ENCODE measurements around the gene SORCS2.

Gene SORCS2

GRCh38 chr4:7191546-7192251 is 639 bp upstream of the SORCS2 start:
- Histone ChIP-seq H3K4me2 (ENCODE audit: low read length) (no peak overlapping the region), H3K4me1 (ENCODE audit: control insufficient read depth, low read length) (no peaks in the 10 kb centered on the region)

GRCh38 chr4:7193030-7193958 is 956 bp downstream of the SORCS2 start:
- Histone ChIP-seq H3K36me3 (ENCODE audit: control insufficient read depth, low read length) (no peaks in the 10 kb centered on the region), H4K20me1 (ENCODE audit: control insufficient read depth, insufficient read depth, low read depth, low read length) (no peaks in the 10 kb centered on the region), H3K27ac (ENCODE audit: low read depth, low read length) (no peak overlapping the region), H3F3A (ENCODE audit: control insufficient read depth, insufficient read depth) (no peaks in the 10 kb centered on the region), H3K4me2 (ENCODE audit: low read length) (no peak overlapping the region), H3K4me3 (ENCODE audit: low read length) (no peak overlapping the region), H3K9me3 (ENCODE audit: control insufficient read depth, insufficient read depth, low read length) (no peaks in the 10 kb centered on the region), H3K27me3 (ENCODE audit: control insufficient read depth, low read length) (peaks cover 10% of the 10 kb centered on the region; the same call in 1 of the 2 replicates), H3K9me2 (replicated peaks; ENCODE audit: control insufficient read depth, low read length) (no peaks in the 10 kb centered on the region), H3K79me2 (ENCODE audit: control insufficient read depth, low read length) (no peaks in the 10 kb centered on the region), H3K4me1 (ENCODE audit: control insufficient read depth, low read length) (no peaks in the 10 kb centered on the region)
- TF ChIP-seq EZH2phosphoT487 (IDR thresholded peaks at IDR 0.05; ENCODE audit: borderline replicate concordance, low read length) = no peak

More at GRCh38 chr4:7191546-7192251, 639 bp upstream of the SORCS2 start:
- Histone ChIP-seq H3K4me3 (ENCODE audit: low read length) (no peak overlapping the region), H3K9me3 (ENCODE audit: control insufficient read depth, insufficient read depth, low read length) (no peaks in the 10 kb centered on the region), H3F3A (ENCODE audit: control insufficient read depth, insufficient read depth) (no peaks in the 10 kb centered on the region), H3K9me2 (replicated peaks; ENCODE audit: control insufficient read depth, low read length) (no peaks in the 10 kb centered on the region), H3K27me3 (ENCODE audit: control insufficient read depth, low read length) (peaks cover 5% of the 10 kb centered on the region; the same call in 1 of the 2 replicates), H3K36me3 (ENCODE audit: control insufficient read depth, low read length) (no peaks in the 10 kb centered on the region), H3K27ac (ENCODE audit: low read depth, low read length) (no peak overlapping the region), H3K79me2 (ENCODE audit: control insufficient read depth, low read length) (no peaks in the 10 kb centered on the region), H4K20me1 (ENCODE audit: control insufficient read depth, insufficient read depth, low read depth, low read length) (no peaks in the 10 kb centered on the region)
- TF ChIP-seq EZH2phosphoT487 (IDR thresholded peaks at IDR 0.05; ENCODE audit: borderline replicate concordance, low read length) (no peak), CTCF (IDR thresholded peaks at IDR 0.05; ENCODE audit: low read depth, low read length, poor library complexity, severe bottlenecking) (no peak)

GRCh38 chr4:7194251-7195140 is 2.2 kb downstream of the SORCS2 start:
- Histone ChIP-seq H3K4me2 (ENCODE audit: low read length) (no peak overlapping the region), H3K27ac (ENCODE audit: low read depth, low read length) (no peak overlapping the region)

More at GRCh38 chr4:7194251-7195140, 2.2 kb downstream of the SORCS2 start:
- H3K4me1 ChIP-seq (ENCODE audit: control insufficient read depth, low read length) = no peaks in the 10 kb centered on the region
- H4K20me1 ChIP-seq (ENCODE audit: control insufficient read depth, insufficient read depth, low read depth, low read length) = no peaks in the 10 kb centered on the region
- peaks cover 6% of the 10 kb centered on the region; the same call in 1 of the 2 replicates for H3K27me3 ChIP-seq (ENCODE audit: control insufficient read depth, low read length)
- no peaks in the 10 kb centered on the region for H3K36me3 ChIP-seq (ENCODE audit: control insufficient read depth, low read length)
- no peaks in the 10 kb centered on the region for H3F3A ChIP-seq (ENCODE audit: control insufficient read depth, insufficient read depth)
- H3K9me2 ChIP-seq (replicated peaks; ENCODE audit: control insufficient read depth, low read length) = no peaks in the 10 kb centered on the region
- H3K79me2 ChIP-seq (ENCODE audit: control insufficient read depth, low read length) = no peaks in the 10 kb centered on the region
- no peaks in the 10 kb centered on the region for H3K9me3 ChIP-seq (ENCODE audit: control insufficient read depth, insufficient read depth, low read length)
- no peak overlapping the region for H3K4me3 ChIP-seq (ENCODE audit: low read length)
- TF ChIP-seq EZH2phosphoT487 (IDR thresholded peaks at IDR 0.05; ENCODE audit: borderline replicate concordance, low read length) (no peak), CTCF (IDR thresholded peaks at IDR 0.05; ENCODE audit: low read depth, low read length, poor library complexity, severe bottlenecking) (peak; percentile 63)

Data from DOHH2 (cell line).